ENCODE results near the gene NMUR1. TPM values are rescaled to one million over a fixed set of nuclear protein-coding genes. Genes with fewer than 3 reads are reported as not detected.
A peak's percentile ranks its signal among the peaks of the same experiment; 100 is the strongest.
"Not testable (repeated sequence)": the region's sequence is repeated elsewhere in the genome, so short reads cannot be mapped to it uniquely, and the experiment has no call there.

The NMUR1 gene
- total RNA-seq, 4 donors from 2014 or later, result 0.41 to 0.67 TPM; not detected in 2

GRCh38 chr2:231573698-231574421 lies 43.6 kb upstream of the NMUR1 start:
- Histone ChIP-seq H3K4me1 (no peaks in the 10 kb centered on the region), H3K27ac (no peak overlapping the region), H3K4me3 (no peak overlapping the region), H3K27me3 (no peaks in the 10 kb centered on the region), H3K36me3 (no peaks in the 10 kb centered on the region), H3K9me3 (no peaks in the 10 kb centered on the region)
- DNase-seq, result no peak
- TF ChIP-seq CTCF (IDR thresholded peaks at IDR 0.05) (no peak), POLR2A (IDR thresholded peaks at IDR 0.05) (no peak)
- intact Hi-C loops (cut with DNase I; ENCODE audit: low total_unique reads), result no loop called here

GRCh38 chr2:231573096-231573495 lies 42.9 kb upstream of the NMUR1 start:
- Histone ChIP-seq H3K4me3 (no peak overlapping the region), H3K9me3 (no peaks in the 10 kb centered on the region), H3K36me3 (no peaks in the 10 kb centered on the region), H3K4me1 (no peaks in the 10 kb centered on the region), H3K27ac (no peak overlapping the region), H3K27me3 (no peaks in the 10 kb centered on the region)
- no peak for TF ChIP-seq CTCF (IDR thresholded peaks at IDR 0.05)
- no peak for TF ChIP-seq POLR2A (IDR thresholded peaks at IDR 0.05)
- no peak for DNase-seq
- intact Hi-C loops (cut with DNase I; ENCODE audit: low total_unique reads), result no loop called here

GRCh38 chr2:231571661-231572191 lies 41.5 kb upstream of the NMUR1 start:
- no peak overlapping the region for H3K4me3 ChIP-seq
- H3K36me3 ChIP-seq, result no peaks in the 10 kb centered on the region
- no peaks in the 10 kb centered on the region for H3K9me3 ChIP-seq
- TF ChIP-seq CTCF (IDR thresholded peaks at IDR 0.05) (no peak), POLR2A (IDR thresholded peaks at IDR 0.05) (no peak)
- H3K27ac ChIP-seq, result peak overlapping the region; percentile 63 to 66
- H3K27me3 ChIP-seq, result no peaks in the 10 kb centered on the region
- no peak for DNase-seq
- intact Hi-C loops (cut with DNase I; ENCODE audit: low total_unique reads), result no loop called here
- no peaks in the 10 kb centered on the region for H3K4me1 ChIP-seq

- not testable (repeated sequence) for H3K9me3 ChIP-seq
Measured at GRCh38 chr2:231570915-231571314, 40.7 kb upstream of the NMUR1 start.

GRCh38 chr2:231568785-231569435 lies 38.7 kb upstream of the NMUR1 start:
- no peak for DNase-seq
- H3K27ac ChIP-seq, result no peak overlapping the region
- H3K9me3 ChIP-seq, result no peaks in the 10 kb centered on the region
- H3K4me3 ChIP-seq, result no peak overlapping the region
- H3K36me3 ChIP-seq, result no peaks in the 10 kb centered on the region
- TF ChIP-seq CTCF (IDR thresholded peaks at IDR 0.05) (no peak), POLR2A (IDR thresholded peaks at IDR 0.05) (no peak)
- no peaks in the 10 kb centered on the region for H3K4me1 ChIP-seq
- intact Hi-C loops (cut with DNase I; ENCODE audit: low total_unique reads), result no loop called here
- no peaks in the 10 kb centered on the region for H3K27me3 ChIP-seq

More at GRCh38 chr2:231570915-231571314, 40.7 kb upstream of the NMUR1 start:
- H3K4me1 ChIP-seq; H3K27me3 ChIP-seq; DNase-seq; H3K4me3 ChIP-seq; H3K36me3 ChIP-seq; intact Hi-C loops (cut with DNase I; ENCODE audit: low total_unique reads): not testable (repeated sequence)
- H3K27ac ChIP-seq, result peak overlapping the region; percentile 63 to 66

All from uterus (tissue), 4 donors.